CD4-positive, alpha-beta T cell treated with Interleukin-10 for 1 hour (primary cell): Measurements from ENCODE around the gene LRRC39.
A peak's percentile ranks its signal among the peaks of the same experiment; 100 is the strongest.

Experiments
- DNase-seq: peaks from one replicate; pipeline ENCODE4 v3.0.0-alpha.2; 2020

LRRC39 gene

DNA sequence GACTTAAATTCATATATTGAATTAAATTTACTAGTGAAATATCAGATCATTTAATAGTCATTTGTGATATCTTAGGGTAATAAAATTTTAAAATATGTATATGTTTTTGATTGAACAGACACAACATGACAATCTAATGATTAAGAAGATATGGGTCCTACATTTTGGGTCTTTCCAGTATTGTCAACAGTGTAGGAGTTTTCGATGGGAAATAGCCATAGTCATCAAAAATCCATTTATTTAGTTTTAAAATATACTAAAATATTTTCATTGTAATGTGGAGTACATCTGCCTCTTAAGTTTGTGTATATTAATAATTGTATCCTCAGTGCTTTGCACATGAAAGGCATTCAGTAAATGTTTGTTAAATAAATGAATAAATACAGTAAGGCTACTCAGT lies 31.1 kb downstream of the LRRC39 start:
- no peak for DNase-seq

DNA sequence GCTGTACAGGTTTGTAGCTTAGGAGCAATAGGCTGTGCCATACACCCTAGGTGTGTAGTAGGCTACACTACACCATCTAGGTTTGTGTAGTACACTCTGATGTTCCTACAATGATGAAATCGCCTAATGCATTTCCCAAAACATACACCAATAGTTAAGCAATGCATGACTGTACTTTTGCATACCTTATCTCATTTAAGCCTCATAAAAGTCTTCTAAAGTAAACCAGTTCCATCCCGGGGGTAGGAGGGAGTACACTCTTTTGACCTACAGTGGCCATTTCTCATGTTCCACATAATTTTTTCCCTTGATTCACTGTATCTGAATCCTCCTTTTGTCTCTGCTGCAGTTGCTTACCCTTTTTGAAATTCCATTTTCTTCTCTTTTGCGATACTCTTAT lies 32.9 kb downstream of the LRRC39 start:
- DNase-seq, result no peak

DNA sequence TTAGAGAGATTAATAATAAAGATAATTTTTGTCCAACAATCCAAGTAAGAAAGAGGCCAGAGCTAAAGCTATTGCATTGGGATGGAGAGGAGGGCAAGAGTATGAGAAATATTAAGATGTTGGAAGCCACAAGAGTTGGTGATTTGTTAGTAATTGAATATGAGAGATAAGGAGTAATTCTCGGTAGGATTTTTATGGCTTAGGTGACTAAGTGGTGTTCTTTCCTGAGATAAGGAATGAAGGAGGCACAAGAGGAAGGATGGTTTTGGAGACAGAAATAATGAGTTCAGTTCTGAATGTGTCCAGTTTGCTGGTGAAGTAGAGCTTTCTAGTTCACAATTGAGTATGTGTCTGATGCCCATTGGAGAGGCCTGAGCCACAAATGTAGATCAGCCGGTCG lies 35.7 kb downstream of the LRRC39 start:
- no peak for DNase-seq

DNA sequence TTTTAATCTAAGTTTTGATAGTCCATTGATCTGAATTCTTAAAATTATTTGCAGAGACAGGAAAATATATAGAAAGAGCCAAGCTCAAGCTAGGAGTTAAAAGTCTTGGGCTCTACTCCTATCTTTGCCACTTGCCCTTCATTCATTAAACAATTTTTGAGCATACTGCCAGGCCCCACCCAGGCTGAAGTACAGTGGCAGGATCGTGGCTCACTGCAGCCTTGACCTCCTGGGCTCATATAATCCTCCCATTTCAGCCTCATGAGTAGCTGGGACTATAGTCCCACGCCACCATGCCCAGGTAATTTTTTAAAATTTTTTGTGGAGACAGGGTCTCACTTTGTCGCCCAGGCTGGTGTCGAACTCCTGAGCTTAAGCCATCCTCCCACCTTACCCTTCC lies 36.9 kb downstream of the LRRC39 start:
- no peak for DNase-seq

DNA sequence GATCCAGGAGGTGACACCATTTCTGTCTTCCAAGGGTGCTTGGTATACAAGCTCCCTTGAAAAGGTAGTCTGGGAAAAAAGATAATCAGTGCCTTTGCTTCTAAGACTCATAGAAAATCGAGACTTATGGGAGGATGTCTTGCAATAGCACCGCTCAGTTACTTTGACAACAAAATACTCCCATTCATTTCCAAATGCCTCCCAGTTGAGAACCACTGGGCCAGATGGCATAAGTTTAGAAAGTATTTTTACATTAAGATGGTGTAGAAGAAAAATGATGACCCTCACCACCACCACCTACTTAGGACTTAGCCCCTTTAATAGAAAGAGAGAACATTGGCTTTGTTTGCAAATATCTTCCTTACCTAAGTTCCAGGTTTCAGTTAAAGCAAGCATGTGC lies 40.5 kb downstream of the LRRC39 start:
- no peak for DNase-seq

DNA sequence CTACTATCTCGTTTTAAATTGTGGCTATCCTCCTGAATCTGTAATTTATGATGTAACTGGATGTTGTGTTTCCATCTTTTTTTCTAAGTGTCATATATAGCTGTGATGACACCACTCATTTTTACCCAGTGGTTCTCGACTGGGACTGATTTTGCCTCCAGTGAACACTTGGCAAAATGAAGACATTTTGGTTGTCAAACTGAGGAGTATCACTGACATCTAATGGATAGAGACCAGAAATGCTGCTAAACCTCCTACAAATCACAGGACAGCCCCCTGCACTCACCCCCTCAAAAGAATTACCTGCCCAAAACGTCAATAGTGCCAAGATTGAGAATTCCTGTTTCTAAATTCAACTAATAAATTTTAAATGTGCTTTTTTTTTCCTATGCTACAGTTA lies 43.2 kb downstream of the LRRC39 start:
- no peak for DNase-seq

DNA sequence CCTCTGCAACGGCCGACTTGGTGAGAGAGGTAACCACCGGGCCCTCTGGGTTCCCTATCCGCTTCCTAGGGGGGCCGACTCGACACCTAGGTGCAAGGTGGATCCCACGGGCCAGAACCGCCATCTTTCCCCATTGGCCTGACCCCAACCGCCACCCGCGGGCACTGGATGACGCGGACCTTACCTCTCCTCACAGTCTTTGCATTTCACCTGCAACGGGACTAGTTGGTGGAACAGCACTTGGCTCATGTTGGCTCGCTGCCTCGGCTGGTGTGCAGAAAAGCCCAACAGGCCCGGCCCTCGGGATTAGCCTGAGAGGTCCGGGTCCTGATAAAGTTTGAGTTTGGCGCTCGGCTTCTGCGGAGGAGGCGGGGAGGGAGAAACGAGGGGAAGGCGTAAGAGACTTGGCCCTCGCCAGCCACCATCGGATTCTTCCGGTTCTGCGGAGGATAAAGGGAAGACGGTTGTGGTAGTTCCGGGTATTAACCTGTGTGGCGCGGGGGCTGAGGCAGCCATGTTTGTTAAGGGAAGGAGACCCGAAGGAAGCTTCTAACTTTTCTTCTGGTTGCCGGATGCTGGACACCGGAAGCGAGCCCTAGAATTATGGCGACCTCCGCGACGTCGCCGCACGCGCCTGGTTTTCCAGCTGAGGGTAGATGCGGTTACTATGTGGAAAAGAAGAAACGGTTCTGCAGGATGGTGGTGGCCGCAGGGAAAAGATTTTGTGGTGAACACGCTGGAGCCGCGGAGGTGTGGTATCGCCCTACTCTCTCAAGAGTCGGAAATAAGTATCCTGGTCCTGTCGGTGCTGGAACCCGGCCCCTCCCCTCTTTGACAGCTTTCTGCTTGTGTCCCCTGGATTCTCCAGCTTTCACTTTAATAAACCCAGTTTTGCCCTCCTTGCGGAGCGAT lies 45.2 kb downstream of the LRRC39 start, which contains the start of the genes SASS6 and TRMT13:
SASS6 (minus strand) TSS at position 365 of the 912 bp plus-strand sequence; CDS start at position 249, 116 bp downstream.
TRMT13 (plus strand) TSS at position 598 of the 912 bp plus-strand sequence; CDS start at position 604, 6 bp downstream.
- peak; percentile 96 for DNase-seq

DNA sequence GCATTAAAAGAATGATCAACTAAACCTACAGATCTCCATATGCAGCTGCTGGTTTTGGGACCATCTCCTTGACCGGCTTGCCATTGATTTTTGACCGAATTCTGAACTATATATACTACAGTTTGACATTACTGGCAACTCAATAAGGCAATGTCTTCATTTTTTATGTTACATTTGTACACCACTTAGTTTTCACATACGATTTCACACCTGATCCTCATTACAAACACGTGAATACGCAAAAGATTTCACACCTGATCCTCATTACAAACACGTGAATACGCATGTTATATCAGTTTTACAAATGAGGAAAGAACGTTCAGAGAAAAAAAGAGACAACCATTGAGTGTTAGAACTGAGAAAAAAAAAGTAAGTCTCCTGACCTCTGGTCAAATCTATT lies 46.4 kb downstream of the LRRC39 start:
- DNase-seq, result no peak

DNA sequence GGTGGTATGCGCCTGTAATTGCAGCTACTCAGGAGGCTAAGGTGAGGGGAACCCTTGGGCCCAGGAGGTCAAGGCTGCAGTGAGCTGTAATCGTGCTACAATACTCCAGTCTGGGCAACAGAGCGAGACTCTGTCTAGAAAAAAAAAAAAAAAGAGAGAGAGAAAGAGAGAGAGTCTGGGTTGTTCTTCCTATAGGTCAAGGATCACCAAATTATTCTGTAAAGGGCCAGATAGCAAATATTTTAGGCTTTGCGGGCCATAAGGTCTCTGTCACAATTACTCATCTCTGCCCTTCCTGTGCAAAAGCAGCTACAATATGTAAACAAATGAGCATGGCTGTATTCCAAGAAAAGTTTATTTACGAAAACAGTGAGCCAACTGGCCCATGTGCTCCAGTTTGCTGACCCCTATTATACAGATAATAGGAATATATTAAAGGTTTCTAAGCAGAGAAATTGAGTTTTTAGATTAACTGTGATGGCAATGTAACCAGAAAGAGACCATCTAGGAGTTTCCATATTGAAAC lies 47.4 kb downstream of the LRRC39 start:
- no peak for DNase-seq

DNA sequence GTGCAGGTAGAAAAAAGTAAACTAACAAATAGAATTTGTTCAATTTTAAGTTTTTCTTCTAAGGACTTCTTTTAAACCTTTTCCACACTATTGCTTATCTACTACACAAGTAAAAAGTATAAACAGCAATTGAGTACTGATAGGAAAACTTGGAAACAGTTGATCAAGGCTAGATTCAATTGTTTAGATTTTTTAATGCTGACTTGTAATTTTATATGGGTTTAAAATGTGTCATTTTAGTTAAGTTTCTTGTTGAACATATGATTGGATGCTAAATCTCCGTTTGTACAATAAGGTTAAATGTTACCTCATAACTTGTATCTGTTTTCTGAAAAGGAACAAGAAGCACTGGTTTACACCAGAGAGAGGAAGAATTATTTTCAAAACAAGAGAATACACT lies 50.8 kb downstream of the LRRC39 start:
- no peak for DNase-seq

DNA sequence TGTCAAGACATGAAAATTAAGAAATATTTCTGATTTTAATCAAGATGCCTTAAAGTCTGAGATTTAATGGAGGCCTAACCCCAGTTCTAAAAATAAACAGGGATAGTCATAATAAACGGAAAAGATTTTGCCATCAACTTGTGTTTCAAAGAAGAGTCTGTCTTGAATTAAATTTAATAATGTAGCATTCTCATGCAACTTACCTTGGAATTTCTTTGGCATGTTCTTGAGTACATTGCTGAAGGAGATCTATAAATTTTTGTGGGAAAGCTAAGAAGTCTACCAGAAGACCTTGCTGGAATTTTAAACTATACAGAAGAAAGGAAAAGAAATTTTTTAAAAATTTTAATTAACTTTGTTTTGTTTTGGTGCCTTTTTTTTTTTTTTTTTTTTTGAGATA lies 55.9 kb downstream of the LRRC39 start:
- no peak for DNase-seq

DNA sequence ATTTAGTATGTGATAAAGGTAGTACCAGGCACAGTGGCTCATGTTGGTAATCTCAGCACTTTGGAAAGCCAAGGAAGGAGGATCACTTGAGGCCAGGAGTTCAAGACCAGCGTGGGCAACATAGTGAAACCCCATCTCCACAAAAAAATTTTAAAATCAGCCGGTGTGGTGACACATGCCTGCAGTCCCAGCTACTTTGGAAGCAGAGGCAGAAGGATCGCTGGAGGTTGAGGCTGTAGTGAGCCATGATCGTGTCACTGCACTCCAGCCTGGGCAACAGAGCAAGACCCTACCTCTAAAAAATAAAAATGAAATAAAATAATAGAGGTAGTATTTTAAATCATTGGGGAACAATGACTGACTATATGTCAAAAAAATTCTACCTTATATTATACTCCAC lies 62.5 kb downstream of the LRRC39 start:
- DNase-seq, result no peak

DNA sequence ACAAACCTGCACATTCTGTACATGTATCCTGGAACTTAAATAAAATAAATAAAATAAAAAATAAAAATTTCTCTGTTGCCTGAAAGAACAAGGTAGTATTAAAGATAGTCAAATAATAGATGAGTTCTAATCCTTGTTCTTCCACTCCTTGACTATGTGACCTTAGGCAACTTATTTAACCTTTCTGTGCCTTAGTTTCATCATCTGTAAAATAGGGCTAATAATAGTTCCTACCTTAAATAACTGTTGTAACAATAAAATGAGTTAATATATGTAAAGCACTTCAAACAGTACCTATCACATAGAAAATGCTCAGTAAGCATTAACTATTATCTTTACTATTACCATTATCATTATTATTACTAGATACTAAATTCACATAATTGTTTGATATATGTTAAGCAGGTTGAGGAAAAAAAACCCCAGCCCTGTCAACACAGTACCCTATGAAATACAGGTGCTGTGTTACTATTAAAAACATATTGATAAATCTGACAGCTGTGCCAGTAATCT lies 68.4 kb downstream of the LRRC39 start:
- no peak for DNase-seq

DNA sequence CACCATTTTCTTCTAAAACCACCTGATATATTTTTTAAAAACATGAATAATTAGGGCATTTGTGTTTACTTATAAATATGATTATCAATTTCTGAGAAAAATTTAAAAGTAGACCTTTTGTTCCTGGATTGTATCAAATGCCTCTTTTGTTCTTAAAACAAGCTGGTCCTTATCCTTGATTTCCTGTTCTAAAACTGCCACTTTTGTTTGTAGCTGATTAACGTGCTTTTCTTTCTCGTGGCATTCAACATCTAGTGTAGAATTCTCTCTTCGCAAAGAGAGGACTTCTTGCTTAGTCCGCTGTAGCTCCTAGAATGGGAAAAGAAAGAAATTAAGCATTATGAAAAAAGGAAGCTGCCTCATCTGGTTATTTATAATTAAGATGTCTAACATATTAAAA lies 70.4 kb downstream of the LRRC39 start:
- DNase-seq, result no peak

DNA sequence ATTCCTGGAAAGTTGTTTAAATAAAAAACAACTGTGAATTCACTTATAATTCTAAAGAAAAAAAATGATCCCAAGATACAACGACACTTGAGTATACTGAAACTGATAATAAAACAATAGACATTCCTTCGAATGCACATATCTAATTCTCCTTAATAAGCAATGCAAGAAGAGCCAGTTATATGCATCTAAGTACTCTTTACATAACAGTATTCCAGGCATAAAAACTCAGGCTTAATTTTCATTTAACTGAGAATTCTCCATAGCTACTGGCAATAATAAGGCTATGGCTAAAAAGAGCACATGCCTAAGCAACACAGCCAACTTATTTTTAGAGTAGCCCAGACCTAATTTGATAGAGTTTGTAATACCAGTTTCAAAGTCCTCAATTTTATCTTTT lies 76.5 kb downstream of the LRRC39 start:
- no peak for DNase-seq

DNA sequence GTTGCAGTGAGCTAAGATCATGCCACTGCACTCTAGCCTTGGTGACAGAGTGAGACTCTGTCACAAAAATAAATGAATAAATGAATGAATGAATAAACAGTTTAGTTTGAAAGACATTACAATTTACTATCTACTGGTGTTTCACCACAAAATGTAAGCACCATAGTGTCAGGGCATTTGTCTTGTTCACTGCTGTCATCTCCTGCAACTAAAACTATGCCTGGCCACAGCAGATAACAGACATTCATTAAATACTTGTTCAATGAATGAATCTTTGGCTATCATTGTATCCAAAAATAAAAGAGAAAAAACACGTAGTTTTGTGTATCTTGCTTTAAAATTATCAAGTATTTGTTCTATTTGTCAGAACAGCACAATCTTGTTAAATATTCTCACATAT lies 77.9 kb downstream of the LRRC39 start:
- no peak for DNase-seq
